Inflammatory macrophage (primary cell): ENCODE data around the gene PCDH9.

ENCODE experiments used
- DNase-seq, 2 donors: peaks; one replicate each; pipeline ENCODE4 v3.0.0-alpha.2; 2020 to 2022

The PCDH9 gene

DNA sequence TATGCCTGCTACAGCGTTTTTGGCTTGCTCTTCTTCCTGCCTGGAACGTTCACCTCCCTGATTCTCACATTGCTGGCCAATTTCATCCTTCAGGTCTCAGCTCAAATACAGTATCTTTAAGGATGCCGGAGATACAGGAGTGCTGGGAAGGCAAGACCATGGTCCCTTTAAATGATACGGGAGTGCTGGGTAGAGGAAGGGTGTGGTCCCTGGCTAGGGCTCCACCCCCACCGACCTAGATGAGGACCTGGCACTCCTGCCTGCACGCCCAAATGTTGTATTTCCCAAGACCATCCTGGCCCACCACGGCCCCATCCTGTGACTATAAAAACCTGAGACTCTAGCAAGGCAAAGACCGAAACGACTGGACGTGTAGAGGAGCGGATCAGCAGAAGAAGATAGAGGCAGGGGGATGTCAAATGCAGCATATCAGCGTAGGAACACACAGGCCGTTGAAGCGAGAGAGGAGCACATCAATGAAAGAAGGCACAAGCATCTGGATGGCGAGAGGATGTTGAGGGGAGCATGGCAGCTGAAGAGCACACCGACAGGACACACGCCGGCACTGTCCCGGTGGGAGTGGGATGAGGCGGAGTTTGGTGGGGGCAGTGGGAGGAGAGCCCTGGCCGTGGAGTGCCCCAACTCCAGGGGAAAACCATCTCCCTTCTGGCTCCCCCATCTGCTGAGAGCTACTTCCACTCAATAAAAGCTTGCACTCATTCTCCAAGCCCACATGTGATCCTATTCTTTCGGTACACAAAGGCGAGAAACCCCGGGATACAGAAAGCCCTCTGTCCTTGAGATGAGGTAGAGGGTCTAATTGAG lies 74.0 kb downstream of the PCDH9 start:
- DNase-seq = no peak

DNA sequence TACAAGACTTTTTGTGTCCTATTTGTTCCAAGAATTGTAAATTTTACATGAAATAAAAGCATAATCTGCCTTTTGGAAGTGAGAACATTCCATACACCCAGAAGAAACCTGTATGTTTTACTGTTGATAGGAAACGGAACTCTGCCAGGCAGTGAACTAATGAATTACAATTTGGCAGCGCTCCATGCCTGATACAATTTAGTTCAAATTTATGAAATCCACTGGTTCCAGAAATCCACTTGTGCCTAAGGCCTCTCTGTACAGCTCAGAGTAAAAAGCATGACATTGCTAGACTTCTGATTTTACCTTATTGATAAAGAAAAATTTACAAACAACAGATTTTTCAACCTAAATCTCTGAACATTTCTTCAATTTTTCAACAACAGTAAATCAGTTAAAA lies 78.1 kb downstream of the PCDH9 start:
- DNase-seq = no peak

DNA sequence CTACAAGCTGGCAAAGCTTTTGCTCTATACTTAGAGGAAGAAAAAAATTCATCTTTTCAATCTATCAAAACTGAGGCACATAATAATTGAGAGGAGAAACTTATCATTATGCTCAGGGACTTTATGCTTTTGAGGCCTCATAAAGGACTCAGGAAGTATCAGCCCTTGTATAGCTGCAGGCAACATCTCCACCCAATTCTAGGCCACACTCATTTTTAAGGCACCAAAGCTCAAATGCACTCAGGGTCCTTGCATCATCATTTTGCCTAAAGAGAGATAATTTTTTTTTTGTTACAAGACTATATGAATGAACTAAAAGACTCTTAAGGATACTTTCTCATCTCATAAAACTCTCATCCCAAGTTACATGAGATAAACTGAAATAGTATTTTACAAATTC lies 78.5 kb downstream of the PCDH9 start:
- DNase-seq = no peak

DNA sequence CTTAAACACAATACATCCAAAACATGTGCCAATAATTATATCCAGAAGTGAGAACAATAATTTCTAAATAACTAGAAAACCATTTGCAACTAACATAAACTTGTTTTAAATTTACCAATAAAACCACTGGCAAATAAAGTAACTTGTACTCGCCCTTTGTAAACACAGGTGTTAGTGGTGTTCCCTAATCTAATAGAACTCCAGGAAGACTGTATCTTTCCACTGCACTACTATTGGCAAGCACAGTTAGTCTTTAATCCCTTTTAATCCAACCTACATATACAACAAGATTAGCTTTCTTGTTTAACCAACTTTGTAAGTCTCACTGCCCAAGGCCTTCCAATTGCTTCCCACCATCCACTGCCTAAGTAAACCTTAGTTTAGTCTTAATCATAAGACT lies 79.5 kb downstream of the PCDH9 start:
- no peak for DNase-seq

- DNase-seq = no peak
Observed at GRCh38 chr13:67148161-67148571, 82.0 kb downstream of the PCDH9 start.

GRCh38 chr13:67147342-67148133 lies 82.6 kb downstream of the PCDH9 start:
- no peak for DNase-seq

- DNase-seq = no peak
Observed at GRCh38 chr13:67146523-67147130, 83.5 kb downstream of the PCDH9 start.

DNA sequence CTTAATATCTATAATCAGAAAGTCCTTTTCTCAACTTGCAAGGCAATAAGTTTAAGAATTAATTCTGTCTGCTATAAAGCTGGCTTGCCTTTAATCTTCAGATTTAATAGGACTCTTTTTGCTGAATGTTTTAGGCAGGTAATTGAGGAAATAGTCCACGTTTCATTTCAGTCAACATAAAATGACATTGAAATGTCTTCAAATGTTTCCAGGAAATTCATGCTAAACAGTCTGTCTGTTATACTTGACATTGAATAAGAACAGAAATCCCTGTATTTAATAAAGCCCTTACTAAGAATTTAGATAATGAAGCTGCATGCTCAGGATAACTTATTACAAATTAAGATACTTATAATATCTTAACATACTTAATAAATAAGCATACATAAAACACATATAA lies 84.2 kb downstream of the PCDH9 start:
- no peak for DNase-seq

GRCh38 chr13:67143544-67144115 lies 86.5 kb downstream of the PCDH9 start:
- DNase-seq = no peak

GRCh38 chr13:67140006-67140405 lies 90.1 kb downstream of the PCDH9 start:
- DNase-seq = no peak

DNA sequence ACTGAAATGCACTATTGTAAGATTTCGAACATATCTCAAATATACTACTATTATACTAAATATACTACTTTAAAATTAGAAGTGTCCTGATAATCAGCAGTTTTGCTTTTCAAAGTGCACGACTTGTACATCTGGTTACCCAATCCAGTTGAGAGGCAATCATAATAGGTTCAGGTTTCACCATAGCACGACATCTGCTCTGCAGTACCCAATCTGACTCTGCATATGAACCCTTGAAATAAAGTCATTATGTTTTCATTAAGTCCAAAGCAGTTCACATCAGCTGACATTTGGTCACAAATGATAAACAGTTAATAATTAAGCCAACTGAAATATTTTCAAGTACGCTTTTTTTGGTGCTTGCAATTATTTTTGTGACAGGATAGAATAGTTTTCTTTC lies 90.6 kb downstream of the PCDH9 start:
- DNase-seq = no peak

DNA sequence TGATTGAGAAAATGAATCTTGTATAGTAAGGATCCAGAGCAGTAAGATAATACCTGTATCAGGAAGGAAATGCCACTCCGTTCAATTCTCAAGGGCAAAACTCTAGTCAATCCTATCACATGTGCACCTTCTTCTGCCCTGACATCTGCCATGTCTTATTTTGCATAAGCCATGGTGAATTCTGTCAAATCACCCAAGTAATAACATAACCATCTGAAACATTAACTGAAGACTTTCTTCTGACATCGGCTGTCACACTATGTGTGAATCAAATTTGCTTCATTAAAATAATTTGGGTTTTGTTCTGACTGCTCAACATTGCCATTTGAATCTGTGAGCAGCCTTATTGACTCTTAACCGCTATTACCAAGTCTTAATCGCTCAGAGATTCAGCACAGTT lies 91.2 kb downstream of the PCDH9 start:
- DNase-seq = no peak

- DNase-seq = no peak
Observed at GRCh38 chr13:67137044-67137735, 92.9 kb downstream of the PCDH9 start.

DNA sequence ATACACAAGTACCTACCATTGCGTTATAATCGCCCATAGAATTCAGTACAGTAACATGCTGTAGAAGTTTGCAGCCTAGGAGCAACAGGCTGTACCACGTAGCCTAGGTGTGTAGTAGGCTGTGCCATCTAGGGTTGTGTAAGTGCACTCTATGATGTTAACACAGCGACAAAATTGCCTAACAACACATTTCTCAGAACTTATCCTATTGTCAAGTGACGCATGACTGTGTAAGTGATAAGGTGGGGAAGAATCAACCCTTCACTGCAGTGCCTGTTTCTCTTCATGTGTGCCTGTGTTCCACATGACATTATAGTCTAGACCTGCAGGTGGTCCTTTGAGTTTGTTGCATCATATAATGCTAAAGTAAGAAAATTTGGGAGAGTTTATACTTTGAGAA lies 94.0 kb downstream of the PCDH9 start:
- no peak for DNase-seq

GRCh38 chr13:67135356-67135755 lies 94.8 kb downstream of the PCDH9 start:
- no peak for DNase-seq

- no peak for DNase-seq
Observed at GRCh38 chr13:67134417-67135129, 95.6 kb downstream of the PCDH9 start.

- DNase-seq = no peak
Observed at GRCh38 chr13:67133476-67133875, 96.7 kb downstream of the PCDH9 start.

GRCh38 chr13:67131393-67131792 lies 98.7 kb downstream of the PCDH9 start:
- no peak for DNase-seq

GRCh38 chr13:67130444-67130843 lies 99.7 kb downstream of the PCDH9 start:
- no peak for DNase-seq

- no peak for DNase-seq
Observed at GRCh38 chr13:67128136-67128535, 102.0 kb downstream of the PCDH9 start.

- DNase-seq = no peak
Observed at GRCh38 chr13:67125681-67126080, 104.5 kb downstream of the PCDH9 start.

- no peak for DNase-seq
Observed at GRCh38 chr13:67123165-67123564, 107.0 kb downstream of the PCDH9 start.
